ENCODE data around the gene ATP6AP2. TPM values are rescaled to one million over a fixed set of nuclear protein-coding genes. Genes with fewer than 3 reads are reported as not detected.

Gene ATP6AP2
- total and polyA plus RNA-seq, 9 of the 15 experiments (the other 6 are each of a cell fraction or from before 2014, with no cell fraction given), result 23.3 to 131 (median 41.9) TPM

DNA sequence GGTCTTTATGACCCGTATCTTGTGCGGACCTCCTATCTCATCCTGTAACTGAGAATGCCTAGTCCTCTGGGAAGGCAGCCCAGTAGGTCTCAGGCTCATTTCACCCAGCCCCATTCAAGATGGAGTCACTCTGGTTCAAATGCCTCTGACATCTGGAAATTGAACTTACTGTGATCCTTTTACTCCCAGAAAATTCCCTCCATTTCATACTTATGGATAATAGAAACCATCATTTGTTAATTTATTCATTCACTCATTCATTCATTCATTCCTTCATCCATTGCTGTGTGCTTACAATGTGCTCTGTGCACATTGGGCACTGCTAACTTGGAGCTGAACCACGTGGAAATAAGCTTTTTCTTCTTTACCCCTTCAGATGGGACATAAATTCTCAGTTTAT is 9.2 kb upstream of the ATP6AP2 start (continued):
- TF ChIP-seq, protein P1, sequence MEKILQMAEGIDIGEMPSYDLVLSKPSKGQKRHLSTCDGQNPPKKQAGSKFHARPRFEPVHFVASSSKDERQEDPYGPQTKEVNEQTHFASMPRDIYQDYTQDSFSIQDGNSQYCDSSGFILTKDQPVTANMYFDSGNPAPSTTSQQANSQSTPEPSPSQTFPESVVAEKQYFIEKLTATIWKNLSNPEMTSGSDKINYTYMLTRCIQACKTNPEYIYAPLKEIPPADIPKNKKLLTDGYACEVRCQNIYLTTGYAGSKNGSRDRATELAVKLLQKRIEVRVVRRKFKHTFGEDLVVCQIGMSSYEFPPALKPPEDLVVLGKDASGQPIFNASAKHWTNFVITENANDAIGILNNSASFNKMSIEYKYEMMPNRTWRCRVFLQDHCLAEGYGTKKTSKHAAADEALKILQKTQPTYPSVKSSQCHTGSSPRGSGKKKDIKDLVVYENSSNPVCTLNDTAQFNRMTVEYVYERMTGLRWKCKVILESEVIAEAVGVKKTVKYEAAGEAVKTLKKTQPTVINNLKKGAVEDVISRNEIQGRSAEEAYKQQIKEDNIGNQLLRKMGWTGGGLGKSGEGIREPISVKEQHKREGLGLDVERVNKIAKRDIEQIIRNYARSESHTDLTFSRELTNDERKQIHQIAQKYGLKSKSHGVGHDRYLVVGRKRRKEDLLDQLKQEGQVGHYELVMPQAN (IDR thresholded peaks at IDR 0.05; ENCODE audit: borderline replicate concordance), result no peak
- TF ChIP-seq RNF2 (IDR thresholded peaks at IDR 0.05) (no peak), ZNF584 (CRISPR knock-in tag; IDR thresholded peaks at IDR 0.05; ENCODE audit: low read depth) (peak; percentile 98), KLF13 (tag; IDR thresholded peaks at IDR 0.05; ENCODE audit: borderline replicate concordance, low read depth) (peak; percentile 93), SIN3B (IDR thresholded peaks at IDR 0.05; ENCODE audit: low read depth) (no peak), PHB (CRISPR knock-in tag; IDR thresholded peaks at IDR 0.05) (no peak), FUS (optimal IDR thresholded peaks at IDR 0.05; ENCODE audit: low read depth, low read length) (no peak), HDAC8 (tag; IDR thresholded peaks at IDR 0.05) (peak; percentile 97), ZFP36 (IDR thresholded peaks at IDR 0.05; ENCODE audit: low read depth, low read length, partially characterized antibody) (no peak), MITF (IDR thresholded peaks at IDR 0.05) (no peak), ZBTB43 (CRISPR knock-in tag; IDR thresholded peaks at IDR 0.05) (no peak)
- TF ChIP-seq, protein P2, sequence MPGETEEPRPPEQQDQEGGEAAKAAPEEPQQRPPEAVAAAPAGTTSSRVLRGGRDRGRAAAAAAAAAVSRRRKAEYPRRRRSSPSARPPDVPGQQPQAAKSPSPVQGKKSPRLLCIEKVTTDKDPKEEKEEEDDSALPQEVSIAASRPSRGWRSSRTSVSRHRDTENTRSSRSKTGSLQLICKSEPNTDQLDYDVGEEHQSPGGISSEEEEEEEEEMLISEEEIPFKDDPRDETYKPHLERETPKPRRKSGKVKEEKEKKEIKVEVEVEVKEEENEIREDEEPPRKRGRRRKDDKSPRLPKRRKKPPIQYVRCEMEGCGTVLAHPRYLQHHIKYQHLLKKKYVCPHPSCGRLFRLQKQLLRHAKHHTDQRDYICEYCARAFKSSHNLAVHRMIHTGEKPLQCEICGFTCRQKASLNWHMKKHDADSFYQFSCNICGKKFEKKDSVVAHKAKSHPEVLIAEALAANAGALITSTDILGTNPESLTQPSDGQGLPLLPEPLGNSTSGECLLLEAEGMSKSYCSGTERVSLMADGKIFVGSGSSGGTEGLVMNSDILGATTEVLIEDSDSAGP (CRISPR knock-in tag; IDR thresholded peaks at IDR 0.05), result no peak
